DND-41 (cell line): Measurements from ENCODE around the gene MRFAP1.
"Not testable (repeated sequence)": the region's sequence is repeated elsewhere in the genome, so short reads cannot be mapped to it uniquely, and the experiment has no call there.

Experiments
- ATAC-seq: fragments of 200-7000 bp; cut with Tn5 transposase; 3 replicates; pipeline ENCODE4 v1.9.1; 2021; ENCODE audit warnings: low read depth; ENCODE audit not compliant: insufficient read depth
- DNase-seq: peaks from one replicate; pipeline ENCODE4 v3.0.0-alpha.2; 2020
- H2AFZ ChIP-seq: 2 replicates; pipeline ENCODE4 v1.6.0; 2012; ENCODE audit warnings: low read depth, low read length
- H3K27ac ChIP-seq: 2 replicates; pipeline ENCODE4 v1.5.1; 2012; ENCODE audit warnings: low read length, inconsistent platforms
- H3K27me3 ChIP-seq: fragments of 200-600 bp; sonication (generic); 2 replicates; pipeline ENCODE4 v1.6.0; 2012; ENCODE audit warnings: low read length, mild to moderate bottlenecking, inconsistent platforms; ENCODE audit not compliant: insufficient read depth, poor library complexity
- H3K36me3 ChIP-seq: 2 replicates; pipeline ENCODE4 v1.5.1; 2012; ENCODE audit warnings: low read length, inconsistent platforms; ENCODE audit not compliant: insufficient read depth
- H3K4me1 ChIP-seq: 2 replicates; pipeline ENCODE4 v1.5.1; 2012; ENCODE audit warnings: mild to moderate bottlenecking, low read length; ENCODE audit not compliant: insufficient read depth
- H3K4me2 ChIP-seq: 2 replicates; pipeline ENCODE4 v1.6.0; 2012; ENCODE audit warnings: mild to moderate bottlenecking, moderate library complexity, low read length, inconsistent platforms; ENCODE audit not compliant: insufficient read depth
- H3K4me3 ChIP-seq, 2 experiments: fragments of 200-600 bp in 1 of 2; shearing (Covaris generic) in 1 of 2; 2 replicates each; pipeline ENCODE4 v1.5.1; 2012 to 2016; ENCODE audit warnings: inconsistent platforms in 2 of 2, low read length in 2 of 2, mild to moderate bottlenecking in 2 of 2, low read depth in 1 of 2, moderate library complexity in 1 of 2
- H3K79me2 ChIP-seq: 2 replicates; pipeline ENCODE4 v1.6.0; 2012; ENCODE audit warnings: low read length, inconsistent platforms; ENCODE audit not compliant: insufficient read depth
- H3K9ac ChIP-seq: 2 replicates; pipeline ENCODE4 v1.6.0; 2012; ENCODE audit warnings: low read depth, mild to moderate bottlenecking, inconsistent platforms, low read length, moderate library complexity
- H3K9me3 ChIP-seq: 2 replicates; pipeline ENCODE4 v1.5.1; 2012; ENCODE audit warnings: low read length, moderate library complexity, mild to moderate bottlenecking, inconsistent platforms; ENCODE audit not compliant: insufficient read depth, severe bottlenecking
- H4K20me1 ChIP-seq: 2 replicates; pipeline ENCODE4 v1.6.0; 2012; ENCODE audit warnings: low read length; ENCODE audit not compliant: insufficient read depth
- CTCF ChIP-seq: IDR thresholded peaks from 2 replicates; pipeline ENCODE4 v1.5.1; 2012; ENCODE audit warnings: borderline replicate concordance, low read length, moderate library complexity, mild to moderate bottlenecking; ENCODE audit not compliant: poor library complexity, severe bottlenecking; ENCODE audit errors: extremely low read depth
- EZH2 ChIP-seq: IDR thresholded peaks from 3 replicates; pipeline ENCODE4 v1.6.1; 2012; ENCODE audit warnings: borderline replicate concordance, low read depth, mild to moderate bottlenecking, moderate library complexity, low read length, inconsistent platforms; ENCODE audit not compliant: severe bottlenecking

The MRFAP1 gene

DNA sequence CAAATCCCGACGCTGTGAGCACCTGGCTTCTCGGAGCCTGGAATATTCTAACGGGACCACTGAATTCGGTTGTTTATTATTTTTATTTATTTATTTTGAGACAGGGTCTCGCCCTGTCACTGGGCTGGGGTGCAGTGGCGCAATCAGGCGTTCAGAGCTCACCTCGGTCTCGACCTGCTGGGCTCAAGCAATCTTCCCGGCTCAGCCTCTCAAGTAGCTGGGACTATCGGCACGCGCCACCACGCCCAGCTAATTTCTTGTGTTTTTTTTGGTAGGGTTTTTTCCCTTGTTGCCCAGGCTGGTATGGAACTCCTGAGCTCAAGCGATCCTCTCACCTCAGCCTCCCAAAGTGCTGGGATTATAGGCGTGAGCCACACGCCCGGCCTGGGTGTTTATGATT is 31.6 kb downstream of the MRFAP1 start:
- Histone ChIP-seq H3K79me2 (peaks cover 32% of the 10 kb centered on the region), H3K4me1 (peaks cover 34% of the 10 kb centered on the region), H3K9me3 (no peaks in the 10 kb centered on the region), H3K4me3 (no peak overlapping the region), H3K4me2 (no peak overlapping the region), H3K27me3 (no peaks in the 10 kb centered on the region), H3K27ac (no peak overlapping the region), H3K9ac (no peak overlapping the region), H3K36me3 (peaks cover 24% of the 10 kb centered on the region), H2AFZ (no peak overlapping the region), H4K20me1 (peaks cover 28% of the 10 kb centered on the region)
- DNase-seq (no peak), ATAC-seq (no peak)
- TF ChIP-seq CTCF (no peak), EZH2 (no peak)

GRCh38 chr4:6672541-6673190 is 32.2 kb downstream of the MRFAP1 start:
- Histone ChIP-seq H3K4me3 (peak overlapping the region in 1 of 2 experiments; percentile 81; a peak in 2 of 4 replicates), H3K4me1 (peaks cover 38% of the 10 kb centered on the region), H3K36me3 (peaks cover 29% of the 10 kb centered on the region), H3K79me2 (peaks cover 38% of the 10 kb centered on the region), H4K20me1 (peaks cover 33% of the 10 kb centered on the region), H3K27ac (peak overlapping the region; percentile 65; the same call in 1 of the 2 replicates), H3K4me2 (peak overlapping the region; percentile 86; the same call in 1 of the 2 replicates)
- not testable (repeated sequence) for H3K9ac ChIP-seq, ATAC-seq, H2AFZ ChIP-seq, DNase-seq, H3K27me3 ChIP-seq, H3K9me3 ChIP-seq

DNA sequence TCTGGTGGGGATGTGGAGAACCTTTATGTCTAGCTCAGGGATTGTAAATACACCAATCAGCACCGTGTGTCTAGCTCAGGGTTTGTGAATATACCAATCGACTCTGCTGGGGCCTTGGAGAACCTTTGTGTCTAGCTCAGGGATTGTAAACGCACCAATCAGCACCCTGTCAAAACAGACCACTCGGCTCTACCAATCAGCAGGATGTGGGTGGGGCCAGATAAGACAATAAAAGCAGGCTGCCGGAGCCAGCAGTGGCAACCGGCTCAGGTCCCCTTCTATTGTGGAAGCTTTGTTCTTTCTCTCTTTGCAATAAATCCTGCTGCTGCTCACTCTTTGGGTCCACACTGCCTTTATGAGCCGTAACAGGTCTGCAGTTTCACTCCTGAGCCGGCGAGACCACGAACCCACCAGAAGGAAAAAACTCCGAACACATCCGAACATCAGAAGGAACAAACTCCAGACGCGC is 32.7 kb downstream of the MRFAP1 start:
- H3K9me3 ChIP-seq, H3K27me3 ChIP-seq: not testable (repeated sequence)
- ATAC-seq = peak; percentile 64
- H3K27ac ChIP-seq = peak overlapping the region; percentile 91
- peaks cover 35% of the 10 kb centered on the region for H4K20me1 ChIP-seq
- peak; percentile 84 for DNase-seq
- peak overlapping the region; percentile 86 for H3K4me2 ChIP-seq
- H3K36me3 ChIP-seq = peaks cover 31% of the 10 kb centered on the region
- peaks cover 38% of the 10 kb centered on the region for H3K4me1 ChIP-seq
- H3K9ac ChIP-seq = peak overlapping the region; percentile 93
- H2AFZ ChIP-seq = peak overlapping the region; percentile 75
- peaks cover 41% of the 10 kb centered on the region for H3K79me2 ChIP-seq
- H3K4me3 ChIP-seq = peak overlapping the region; percentile 22 to 81; a peak in 3 of 4 replicates

GRCh38 chr4:6673660-6674499 is 33.4 kb downstream of the MRFAP1 start:
- Histone ChIP-seq H3K9me3 (no peaks in the 10 kb centered on the region), H3K9ac (peak overlapping the region; percentile 93), H3K4me2 (peak overlapping the region; percentile 86), H3K27me3 (no peaks in the 10 kb centered on the region), H3K79me2 (peaks cover 47% of the 10 kb centered on the region), H3K4me1 (peaks cover 43% of the 10 kb centered on the region), H3K4me3 (peak overlapping the region; percentile 80 to 81), H2AFZ (peak overlapping the region; percentile 75), H3K36me3 (peaks cover 34% of the 10 kb centered on the region), H4K20me1 (peaks cover 41% of the 10 kb centered on the region), H3K27ac (peak overlapping the region; percentile 91)
- ATAC-seq (peak; percentile 80), DNase-seq (peak; percentile 95)
- TF ChIP-seq EZH2 (no peak), CTCF (peak; percentile 7)
